GM21619 (cell line): ENCODE data around the gene LRRC41.
"Not testable (repeated sequence)": the region's sequence is repeated elsewhere in the genome, so short reads cannot be mapped to it uniquely, and the experiment has no call there.

ENCODE experiments used
- ATAC-seq: cut with Tn5 transposase; IDR thresholded peaks from one replicate; pipeline ENCODE4 v1.9.1; 2021; ENCODE audit not compliant: unreplicated experiment

The LRRC41 gene

GRCh38 chr1:46246136-46246535, 57.3 kb downstream of the LRRC41 start:
- not testable (repeated sequence) for ATAC-seq

- no peak for ATAC-seq
These were observed 58.6 kb downstream of the LRRC41 start for GRCh38 chr1:46244656-46245371.

GRCh38 chr1:46243831-46244230, 59.6 kb downstream of the LRRC41 start:
- ATAC-seq, result not testable (repeated sequence)

- no peak for ATAC-seq
These were observed 60.5 kb downstream of the LRRC41 start for GRCh38 chr1:46242918-46243317.

GRCh38 chr1:46241733-46242132, 61.7 kb downstream of the LRRC41 start:
- ATAC-seq, result not testable (repeated sequence)

- ATAC-seq, result not testable (repeated sequence)
These were observed 64.6 kb downstream of the LRRC41 start for GRCh38 chr1:46238865-46239264.

GRCh38 chr1:46236882-46237281, 66.5 kb downstream of the LRRC41 start:
- no peak for ATAC-seq

- not testable (repeated sequence) for ATAC-seq
These were observed 72.2 kb downstream of the LRRC41 start for GRCh38 chr1:46231231-46231630.
